HG02571 (cell line): ENCODE data around the gene ALAD.
"Not testable (repeated sequence)": the region's sequence is repeated elsewhere in the genome, so short reads cannot be mapped to it uniquely, and the experiment has no call there.

Experiments used
- ATAC-seq: cut with Tn5 transposase; IDR thresholded peaks from one replicate; pipeline ENCODE4 v1.9.1; 2021; ENCODE audit warnings: mild to moderate bottlenecking, moderate library complexity; ENCODE audit not compliant: unreplicated experiment

The ALAD gene

GRCh38 chr9:113375057-113376023 is 25.7 kb downstream of the ALAD start:
- no peak for ATAC-seq

- ATAC-seq, result no peak
These were observed 27.2 kb downstream of the ALAD start for GRCh38 chr9:113373676-113374392.

DNA sequence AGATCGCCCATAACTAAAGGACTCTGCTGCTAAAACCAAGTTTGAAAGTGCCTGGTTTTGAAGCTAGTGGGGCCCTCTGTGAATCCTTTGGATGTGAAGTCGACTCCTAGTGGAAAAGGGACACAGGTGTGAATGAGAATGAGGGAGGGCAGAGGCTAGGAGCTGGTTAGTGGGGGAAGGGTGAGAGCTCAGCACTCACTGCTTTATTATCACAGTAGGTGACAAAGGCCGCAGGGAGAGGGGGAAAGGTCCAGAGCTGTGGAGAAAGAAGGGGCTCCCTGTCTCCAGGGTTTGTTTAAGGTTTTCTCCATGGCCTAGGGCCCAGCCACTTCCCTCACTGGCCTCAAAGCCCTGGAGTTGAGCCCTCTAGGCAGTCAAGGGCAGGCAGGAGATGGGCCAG is 27.8 kb downstream of the ALAD start:
- no peak for ATAC-seq

DNA sequence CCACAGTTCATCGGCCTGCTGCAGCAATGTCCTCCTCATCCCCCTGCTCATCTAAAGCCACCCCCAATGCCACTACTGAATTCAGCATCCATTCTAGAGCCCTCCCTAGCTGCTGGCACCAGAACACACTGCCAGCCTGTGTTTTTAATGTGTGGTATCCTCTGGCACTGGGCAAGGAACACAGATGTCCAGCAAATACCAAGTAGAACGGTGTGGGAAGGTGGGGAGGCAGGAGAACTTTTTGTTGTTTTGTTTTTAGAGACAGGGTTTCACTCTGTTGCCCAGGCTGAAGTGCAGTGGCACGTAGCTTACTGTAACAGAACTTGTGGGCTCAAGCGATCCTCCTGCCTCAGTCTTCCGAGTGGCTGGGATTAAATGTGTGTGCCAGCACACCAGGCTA is 29.0 kb downstream of the ALAD start:
- ATAC-seq, result no peak

DNA sequence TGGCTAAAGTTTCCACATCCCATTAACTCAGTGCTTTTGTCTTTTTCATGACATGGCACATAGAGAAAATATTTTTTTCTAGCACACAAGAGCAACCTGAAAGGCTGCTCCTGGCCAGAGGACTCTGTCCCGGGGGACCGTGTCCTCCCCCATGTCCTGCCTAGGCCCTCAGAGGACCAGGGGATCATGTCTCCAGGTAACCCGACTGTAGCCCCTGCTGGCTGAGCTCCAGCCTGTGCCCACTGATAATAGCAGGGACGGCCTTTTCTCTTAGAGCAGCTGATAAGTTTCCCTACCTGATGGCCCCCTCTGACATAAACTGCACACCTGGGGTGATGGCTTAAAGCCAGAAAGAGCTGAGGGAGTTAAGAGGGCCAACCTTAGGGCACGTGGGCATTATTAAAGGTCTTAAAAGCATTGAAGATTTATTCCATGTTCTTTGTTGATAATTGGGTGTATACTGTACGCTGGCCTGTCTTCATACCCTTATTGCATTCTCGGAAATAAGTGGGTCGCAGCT is 30.2 kb downstream of the ALAD start:
- no peak for ATAC-seq

- ATAC-seq, result no peak
These were observed 31.3 kb downstream of the ALAD start for GRCh38 chr9:113369855-113370140.

GRCh38 chr9:113368982-113369854 is 31.9 kb downstream of the ALAD start:
- ATAC-seq, result no peak

- ATAC-seq, result no peak
These were observed 32.6 kb downstream of the ALAD start for GRCh38 chr9:113368348-113368981.

DNA sequence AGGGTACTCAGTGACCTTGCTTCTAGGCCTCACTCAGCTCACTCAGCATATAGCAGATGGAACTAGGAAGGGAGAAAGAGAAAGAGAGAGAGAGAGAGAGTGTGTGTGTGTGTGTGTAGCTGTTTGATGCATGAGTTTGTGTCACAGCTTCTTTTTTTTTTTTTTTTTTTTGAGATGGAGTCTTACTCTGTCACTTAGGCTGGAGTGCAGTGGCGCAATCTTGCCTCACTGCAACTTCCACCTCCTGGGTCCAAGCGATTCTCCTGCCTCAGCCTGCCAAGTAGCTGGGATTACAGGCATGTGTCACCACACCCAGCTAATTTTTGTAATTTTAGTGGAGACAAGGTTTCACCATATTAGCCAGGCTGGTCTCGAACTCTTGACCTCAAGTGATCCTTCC is 35.4 kb downstream of the ALAD start:
- ATAC-seq, result not testable (repeated sequence)

DNA sequence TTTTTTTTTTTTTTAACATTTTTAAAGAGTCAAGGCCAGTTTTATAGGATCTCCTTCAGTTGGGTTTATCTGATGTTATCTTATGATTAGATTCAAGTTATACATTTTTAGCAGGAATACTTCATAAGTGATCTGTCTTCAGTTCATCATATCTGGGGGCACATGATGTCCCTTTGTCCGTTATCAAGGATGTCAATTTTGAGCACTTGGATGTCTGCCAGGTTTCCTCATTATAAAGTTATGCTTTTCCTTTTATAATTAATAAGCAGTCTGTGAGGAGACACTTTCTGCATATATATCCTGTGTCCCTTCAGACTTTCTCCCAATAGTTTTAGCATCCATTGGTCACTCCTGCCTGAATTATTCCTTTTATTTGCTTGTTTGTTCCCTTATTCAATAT is 36.1 kb downstream of the ALAD start:
- no peak for ATAC-seq

- no peak for ATAC-seq
These were observed 37.7 kb downstream of the ALAD start for GRCh38 chr9:113363336-113363735.

DNA sequence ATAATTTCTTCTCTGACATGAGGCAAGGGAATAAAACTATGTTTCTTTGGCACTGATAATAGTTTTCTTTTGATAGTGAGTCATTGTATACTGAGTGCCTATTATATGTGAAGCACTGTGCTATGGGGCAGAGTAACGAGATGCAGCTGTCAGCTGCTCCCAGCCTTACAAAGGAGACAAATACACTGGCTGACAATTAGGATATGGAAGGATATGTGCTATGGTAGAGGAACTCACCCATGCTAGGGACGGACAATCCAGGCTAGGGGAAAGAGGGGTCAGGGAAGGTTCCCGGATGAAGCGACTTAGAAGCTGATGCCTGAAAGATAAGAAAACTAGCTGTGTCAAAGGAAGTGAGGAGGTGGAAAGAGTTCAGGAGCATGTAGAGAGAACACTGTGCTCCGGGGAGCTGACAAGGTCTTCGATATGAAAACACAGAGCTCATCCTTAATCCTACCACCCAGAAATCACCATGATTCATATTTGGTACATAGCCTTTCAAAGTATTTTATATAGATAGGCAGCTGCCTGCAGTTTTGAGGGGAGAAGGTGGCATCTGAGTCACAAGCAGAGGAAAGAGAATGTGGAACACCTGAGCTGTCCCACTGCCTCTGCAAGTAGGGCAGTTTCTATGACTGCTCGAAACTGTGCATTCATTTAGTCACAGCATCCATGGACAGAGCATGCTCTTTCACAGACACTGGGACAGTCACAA is 39.6 kb downstream of the ALAD start:
- ATAC-seq, result no peak

DNA sequence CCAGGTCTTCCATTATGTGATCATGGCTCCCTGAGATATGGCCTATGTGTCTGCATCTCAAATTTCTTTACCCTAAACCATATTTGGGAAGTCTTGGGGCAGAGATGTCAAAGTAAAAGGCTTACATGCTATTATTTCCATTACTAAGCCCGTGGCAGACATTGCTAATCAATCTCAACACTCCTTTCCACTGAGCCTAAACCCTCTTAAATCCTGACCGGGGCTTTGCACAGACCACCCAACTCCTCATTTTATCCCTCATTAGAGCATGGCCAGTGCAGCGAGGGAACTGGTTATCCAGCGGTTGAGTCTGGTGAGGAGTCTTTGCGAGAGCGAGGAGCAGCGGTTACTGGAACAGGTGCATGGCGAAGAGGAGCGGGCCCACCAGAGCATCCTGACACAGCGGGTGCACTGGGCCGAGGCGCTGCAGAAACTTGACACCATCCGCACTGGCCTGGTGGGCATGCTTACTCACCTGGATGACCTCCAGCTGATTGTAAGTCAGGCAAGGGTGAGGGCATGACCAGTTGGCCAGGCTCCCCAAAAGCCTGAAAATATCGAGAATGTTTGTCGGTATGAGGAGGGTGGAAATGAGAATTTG is 40.7 kb downstream of the ALAD start:
- ATAC-seq, result no peak

DNA sequence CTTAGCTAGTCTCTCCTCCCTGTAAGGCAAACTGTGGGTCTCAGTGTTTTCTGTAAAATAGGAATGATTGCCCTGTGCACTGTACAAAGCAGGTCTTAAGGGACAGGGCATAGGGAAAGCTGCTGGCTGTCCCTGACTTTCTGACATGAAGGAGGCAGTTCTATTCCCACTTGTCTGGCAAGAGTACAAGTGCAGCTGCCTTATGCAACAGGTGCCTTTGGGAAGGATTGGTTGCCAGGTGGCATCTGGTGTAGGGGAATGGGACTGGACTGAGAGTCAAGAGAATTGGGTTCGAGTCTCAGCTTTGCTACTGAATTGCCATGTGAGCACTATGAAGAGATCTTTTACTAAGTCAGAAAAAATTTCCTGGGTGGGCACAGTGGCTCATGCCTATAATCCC is 41.7 kb downstream of the ALAD start:
- ATAC-seq, result no peak

DNA sequence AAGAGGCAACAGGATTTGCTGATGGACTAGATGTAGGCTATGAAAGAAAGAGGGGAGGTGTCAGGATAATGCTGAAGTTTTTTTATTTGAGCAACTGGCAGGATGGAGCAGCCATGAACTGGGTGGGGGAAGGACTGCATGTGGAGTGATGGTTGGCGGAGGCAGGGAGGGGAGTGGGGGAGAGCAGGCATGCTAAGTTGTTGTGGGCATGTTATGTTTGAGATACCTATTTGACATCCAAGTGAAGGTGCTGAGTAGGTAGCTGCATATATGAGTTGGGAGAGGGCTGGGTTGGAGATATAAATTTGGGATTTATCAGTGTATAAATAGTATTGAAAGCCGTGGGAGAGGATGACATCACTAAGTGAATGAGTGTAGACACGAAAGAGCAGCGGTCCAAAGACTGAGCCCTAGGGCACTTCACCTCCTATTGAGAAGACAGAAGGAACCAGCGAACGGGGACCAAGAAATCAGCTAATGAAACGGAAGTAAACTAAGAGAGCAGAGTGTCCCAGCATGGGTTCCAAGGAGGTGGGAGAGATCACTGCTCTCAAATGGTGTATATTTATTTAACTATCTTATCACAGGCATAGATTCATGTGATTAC is 44.3 kb downstream of the ALAD start:
- ATAC-seq, result no peak

- ATAC-seq, result no peak
These were observed 46.0 kb downstream of the ALAD start for GRCh38 chr9:113355040-113355596.

DNA sequence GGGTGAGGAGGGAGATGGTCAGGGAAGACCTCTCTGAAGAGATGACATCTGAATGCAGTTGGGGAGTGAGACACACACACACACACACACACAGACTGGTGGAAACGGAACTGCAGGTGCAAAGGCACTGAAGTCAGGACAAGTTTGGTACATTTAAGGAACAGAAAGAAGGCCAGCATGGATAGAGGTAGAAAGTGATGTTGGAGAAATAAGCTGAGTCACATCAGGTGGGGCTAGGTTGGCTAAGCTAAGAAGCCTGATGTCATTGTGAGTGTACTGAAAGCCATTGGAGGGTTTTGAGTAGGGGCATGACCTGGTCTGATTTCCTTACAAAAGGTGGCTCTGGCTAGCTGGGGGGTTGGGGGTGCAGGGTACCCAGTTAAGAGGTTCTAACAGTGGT is 48.7 kb downstream of the ALAD start:
- no peak for ATAC-seq

DNA sequence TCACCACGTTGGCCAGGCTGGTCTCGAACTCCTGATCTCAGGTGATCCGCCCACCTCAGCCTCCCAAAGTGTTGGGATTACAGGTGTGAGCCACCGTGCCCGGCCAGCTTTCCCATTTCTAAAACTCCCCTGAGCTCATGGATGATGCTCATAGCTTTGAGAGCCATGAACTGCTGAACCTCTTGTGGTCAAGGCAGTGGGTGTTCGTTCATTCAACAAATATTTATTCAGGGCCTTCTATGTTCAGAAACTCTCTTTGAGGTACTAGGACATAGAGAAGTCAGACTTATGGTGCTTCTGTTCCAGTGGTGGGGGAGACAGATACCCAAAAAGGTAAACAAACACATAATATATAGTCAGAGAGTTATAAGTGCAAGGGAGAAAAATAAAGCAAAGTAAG is 49.1 kb downstream of the ALAD start:
- no peak for ATAC-seq

GRCh38 chr9:113350937-113351336 is 50.1 kb downstream of the ALAD start:
- no peak for ATAC-seq
